ENCODE results near the gene PLD5.
"Not testable (repeated sequence)": the region's sequence is repeated elsewhere in the genome, so short reads cannot be mapped to it uniquely, and the experiment has no call there.

The PLD5 gene

GRCh38 chr1:242468784-242469183, 55.7 kb downstream of the PLD5 start:
- Histone ChIP-seq H2AFZ (ENCODE audit: low read depth) (no peak overlapping the region), H3K79me2 (ENCODE audit: insufficient read depth, low read depth) (no peaks in the 10 kb centered on the region), H3K9ac (no peak overlapping the region), H4K20me1 (ENCODE audit: insufficient read depth) (no peaks in the 10 kb centered on the region), H3K4me3 (IDR thresholded peaks at IDR 0.05; ENCODE audit: insufficient read depth, low read depth, low read length) (no peak overlapping the region), H3K4me1 (ENCODE audit: low read depth, poor library complexity, severe bottlenecking) (no peaks in the 10 kb centered on the region), H3K27ac (no peak overlapping the region), H3K27me3 (ENCODE audit: insufficient read depth, low read depth) (no peaks in the 10 kb centered on the region), H3K36me3 (ENCODE audit: insufficient read depth) (no peaks in the 10 kb centered on the region), H3K4me2 (no peak overlapping the region)
- TF ChIP-seq CTCF (conservative IDR thresholded peaks at IDR 0.05; ENCODE audit: low read depth, low read length): no peak

- TF ChIP-seq CTCF (conservative IDR thresholded peaks at IDR 0.05; ENCODE audit: low read depth, low read length): peak; percentile 82
- H3K79me2 ChIP-seq (ENCODE audit: insufficient read depth, low read depth): no peaks in the 10 kb centered on the region
- no peak overlapping the region for H3K4me2 ChIP-seq
- H4K20me1 ChIP-seq (ENCODE audit: insufficient read depth): no peaks in the 10 kb centered on the region
- H3K4me3 ChIP-seq (IDR thresholded peaks at IDR 0.05; ENCODE audit: insufficient read depth, low read depth, low read length): no peak overlapping the region
- no peak overlapping the region for H3K27ac ChIP-seq
- no peak overlapping the region for H3K9ac ChIP-seq
- no peaks in the 10 kb centered on the region for H3K27me3 ChIP-seq (ENCODE audit: insufficient read depth, low read depth)
- H3K4me1 ChIP-seq (ENCODE audit: low read depth, poor library complexity, severe bottlenecking): no peaks in the 10 kb centered on the region
- H3K36me3 ChIP-seq (ENCODE audit: insufficient read depth): no peaks in the 10 kb centered on the region
- H2AFZ ChIP-seq (ENCODE audit: low read depth): no peak overlapping the region
Measured at GRCh38 chr1:242467556-242468145, 56.8 kb downstream of the PLD5 start.

- Histone ChIP-seq H3K4me1 (ENCODE audit: low read depth, poor library complexity, severe bottlenecking) (no peaks in the 10 kb centered on the region), H3K4me2 (no peak overlapping the region), H3K79me2 (ENCODE audit: insufficient read depth, low read depth) (no peaks in the 10 kb centered on the region), H3K27ac (no peak overlapping the region), H3K9ac (no peak overlapping the region), H4K20me1 (ENCODE audit: insufficient read depth) (no peaks in the 10 kb centered on the region), H3K36me3 (ENCODE audit: insufficient read depth) (no peaks in the 10 kb centered on the region), H2AFZ (ENCODE audit: low read depth) (no peak overlapping the region), H3K4me3 (IDR thresholded peaks at IDR 0.05; ENCODE audit: insufficient read depth, low read depth, low read length) (no peak overlapping the region), H3K27me3 (ENCODE audit: insufficient read depth, low read depth) (no peaks in the 10 kb centered on the region)
- TF ChIP-seq CTCF (conservative IDR thresholded peaks at IDR 0.05; ENCODE audit: low read depth, low read length): no peak
Measured at GRCh38 chr1:242462867-242463266, 61.6 kb downstream of the PLD5 start.

- H3K36me3 ChIP-seq (ENCODE audit: insufficient read depth); H3K27me3 ChIP-seq (ENCODE audit: insufficient read depth, low read depth); H3K4me3 ChIP-seq (IDR thresholded peaks at IDR 0.05; ENCODE audit: insufficient read depth, low read depth, low read length); H3K9ac ChIP-seq; H2AFZ ChIP-seq (ENCODE audit: low read depth); H3K4me2 ChIP-seq; H3K27ac ChIP-seq; H3K4me1 ChIP-seq (ENCODE audit: low read depth, poor library complexity, severe bottlenecking); H3K79me2 ChIP-seq (ENCODE audit: insufficient read depth, low read depth); H4K20me1 ChIP-seq (ENCODE audit: insufficient read depth): not testable (repeated sequence)
Measured at GRCh38 chr1:242459740-242460139, 64.8 kb downstream of the PLD5 start.

GRCh38 chr1:242456726-242457269, 67.7 kb downstream of the PLD5 start:
- TF ChIP-seq CTCF (conservative IDR thresholded peaks at IDR 0.05; ENCODE audit: low read depth, low read length): no peak
- Histone ChIP-seq H3K27ac (no peak overlapping the region), H3K4me3 (IDR thresholded peaks at IDR 0.05; ENCODE audit: insufficient read depth, low read depth, low read length) (no peak overlapping the region), H3K36me3 (ENCODE audit: insufficient read depth) (no peaks in the 10 kb centered on the region), H3K9ac (no peak overlapping the region), H3K27me3 (ENCODE audit: insufficient read depth, low read depth) (no peaks in the 10 kb centered on the region), H4K20me1 (ENCODE audit: insufficient read depth) (no peaks in the 10 kb centered on the region), H3K4me2 (no peak overlapping the region), H2AFZ (ENCODE audit: low read depth) (no peak overlapping the region), H3K79me2 (ENCODE audit: insufficient read depth, low read depth) (no peaks in the 10 kb centered on the region), H3K4me1 (ENCODE audit: low read depth, poor library complexity, severe bottlenecking) (peaks cover 8% of the 10 kb centered on the region)

Measured in KMS-11 (cell line).